GM12872 (cell line): ENCODE results near the gene MFAP2.
A peak's percentile ranks its signal among the peaks of the same experiment; 100 is the strongest.

Experiments used
- TF ChIP-seq, protein P1 (sequence below): IDR thresholded peaks from 3 replicates; pipeline ENCODE4 v1.5.1; 2011; ENCODE audit warnings: low read depth, mild to moderate bottlenecking, low read length, moderate library complexity; ENCODE audit not compliant: insufficient read depth

The MFAP2 gene

GRCh38 chr1:17007121-17007520 lies 26.7 kb upstream of the MFAP2 start:
- TF ChIP-seq, protein P1, sequence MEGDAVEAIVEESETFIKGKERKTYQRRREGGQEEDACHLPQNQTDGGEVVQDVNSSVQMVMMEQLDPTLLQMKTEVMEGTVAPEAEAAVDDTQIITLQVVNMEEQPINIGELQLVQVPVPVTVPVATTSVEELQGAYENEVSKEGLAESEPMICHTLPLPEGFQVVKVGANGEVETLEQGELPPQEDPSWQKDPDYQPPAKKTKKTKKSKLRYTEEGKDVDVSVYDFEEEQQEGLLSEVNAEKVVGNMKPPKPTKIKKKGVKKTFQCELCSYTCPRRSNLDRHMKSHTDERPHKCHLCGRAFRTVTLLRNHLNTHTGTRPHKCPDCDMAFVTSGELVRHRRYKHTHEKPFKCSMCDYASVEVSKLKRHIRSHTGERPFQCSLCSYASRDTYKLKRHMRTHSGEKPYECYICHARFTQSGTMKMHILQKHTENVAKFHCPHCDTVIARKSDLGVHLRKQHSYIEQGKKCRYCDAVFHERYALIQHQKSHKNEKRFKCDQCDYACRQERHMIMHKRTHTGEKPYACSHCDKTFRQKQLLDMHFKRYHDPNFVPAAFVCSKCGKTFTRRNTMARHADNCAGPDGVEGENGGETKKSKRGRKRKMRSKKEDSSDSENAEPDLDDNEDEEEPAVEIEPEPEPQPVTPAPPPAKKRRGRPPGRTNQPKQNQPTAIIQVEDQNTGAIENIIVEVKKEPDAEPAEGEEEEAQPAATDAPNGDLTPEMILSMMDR: no peak

DNA sequence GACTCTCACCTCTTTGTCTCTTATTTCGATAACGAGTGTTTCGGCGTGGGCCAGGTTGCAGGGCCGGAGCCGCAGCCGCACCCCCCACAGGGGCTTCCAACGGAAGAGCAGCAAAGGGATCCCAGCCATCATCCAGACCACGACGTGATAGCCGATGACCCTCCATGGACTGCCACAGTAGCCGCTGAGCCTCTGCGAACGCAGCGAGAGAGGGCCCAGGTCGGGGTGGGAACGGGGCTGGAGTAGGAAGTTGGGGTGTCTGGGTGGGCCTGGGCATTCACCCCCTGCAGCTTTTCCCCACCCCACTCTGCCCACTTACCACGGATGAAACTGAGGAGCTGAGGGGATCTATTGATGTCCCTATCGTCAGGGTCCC lies 24.9 kb upstream of the MFAP2 start:
- TF ChIP-seq, protein P1: no peak

GRCh38 chr1:17004466-17005364 lies 24.3 kb upstream of the MFAP2 start:
- TF ChIP-seq, protein P1: no peak

- TF ChIP-seq, protein P1: no peak
Measured at GRCh38 chr1:17002524-17002902, 22.1 kb upstream of the MFAP2 start.

- TF ChIP-seq, protein P1: no peak
Measured at GRCh38 chr1:17001760-17002523, 21.5 kb upstream of the MFAP2 start.

DNA sequence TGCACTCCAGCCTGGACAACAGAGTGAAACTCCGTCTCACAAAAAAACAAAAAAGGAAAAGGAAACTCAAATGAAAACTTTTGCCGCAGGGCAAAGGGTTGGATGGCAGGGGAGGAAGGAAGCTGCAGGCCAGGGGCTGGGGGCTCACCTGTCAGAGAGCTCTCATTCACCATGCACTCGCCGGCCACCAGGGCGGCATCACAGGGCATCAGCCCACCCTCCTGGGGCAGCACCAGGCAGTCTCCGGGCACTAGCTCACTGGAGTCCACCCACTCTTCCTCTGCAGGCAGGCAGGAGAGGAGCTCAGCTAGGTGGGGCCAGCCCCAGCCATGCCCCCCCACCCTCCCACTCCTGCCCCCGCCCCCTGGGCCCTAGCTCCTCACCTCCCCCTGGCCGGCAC lies 19.4 kb upstream of the MFAP2 start:
- TF ChIP-seq, protein P1: 0 out of 3 replicates have a peak, but pooled peaks have one; percentile 33

DNA sequence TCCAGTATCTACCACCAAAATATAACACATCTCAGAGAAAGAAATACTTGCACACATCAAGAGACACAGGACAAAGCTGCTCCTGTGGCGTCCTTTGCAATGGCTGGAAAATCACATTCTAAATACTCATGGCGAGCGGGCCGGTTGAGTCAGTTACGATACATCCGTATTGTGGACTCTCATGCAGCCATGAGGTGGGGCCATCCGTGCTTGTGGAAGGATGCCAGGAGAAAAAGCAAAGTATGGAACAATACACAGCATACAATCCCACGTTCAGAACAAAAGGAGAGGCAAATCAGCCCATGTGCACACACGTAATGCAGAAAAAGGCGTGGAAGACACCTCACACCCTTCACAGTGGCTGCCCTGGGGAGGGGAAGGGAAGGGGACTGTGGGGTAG lies 18.2 kb upstream of the MFAP2 start:
- TF ChIP-seq, protein P1: no peak
